Measurements from ENCODE around the gene ADGRD2. TPM values are rescaled to one million over a fixed set of nuclear protein-coding genes. Genes with fewer than 3 reads are reported as not detected.
A peak's percentile ranks its signal among the peaks of the same experiment; 100 is the strongest.

Gene ADGRD2
- polyA plus RNA-seq, 3 donors = not detected

- H3K36me3 ChIP-seq (replicated peaks in 1 of 2; ENCODE audit: control insufficient read depth in 1 of 2, insufficient read depth in 2 of 2, low read length in 2 of 2) = no peaks in the 10 kb centered on the region
- DNase-seq = no peak
- H3K27me3 Mint-ChIP-seq (ENCODE audit: low read depth in 3 of 3) = peaks cover 13 to 28% (median 21%) of the 10 kb centered on the region in 3 donors
- H3K9ac ChIP-seq (ENCODE audit: insufficient read depth, low read length, poor library complexity, severe bottlenecking) = no peak overlapping the region
- H3K9me3 Mint-ChIP-seq = peaks cover 0 to 13% (median 7%) of the 10 kb centered on the region in 7 donors
- no peak overlapping the region for H3K27ac ChIP-seq (ENCODE audit: low read depth in 1 of 2, low read length in 2 of 2)
- H3K4me1 ChIP-seq (ENCODE audit: control insufficient read depth in 1 of 2, insufficient read depth in 2 of 2, low read length in 2 of 2) = no peaks in the 10 kb centered on the region
- WGBS (ENCODE audit: insufficient coverage) = 88% methylated on average over 1 of the region's 3 CpGs
- TF ChIP-seq, protein P1, sequence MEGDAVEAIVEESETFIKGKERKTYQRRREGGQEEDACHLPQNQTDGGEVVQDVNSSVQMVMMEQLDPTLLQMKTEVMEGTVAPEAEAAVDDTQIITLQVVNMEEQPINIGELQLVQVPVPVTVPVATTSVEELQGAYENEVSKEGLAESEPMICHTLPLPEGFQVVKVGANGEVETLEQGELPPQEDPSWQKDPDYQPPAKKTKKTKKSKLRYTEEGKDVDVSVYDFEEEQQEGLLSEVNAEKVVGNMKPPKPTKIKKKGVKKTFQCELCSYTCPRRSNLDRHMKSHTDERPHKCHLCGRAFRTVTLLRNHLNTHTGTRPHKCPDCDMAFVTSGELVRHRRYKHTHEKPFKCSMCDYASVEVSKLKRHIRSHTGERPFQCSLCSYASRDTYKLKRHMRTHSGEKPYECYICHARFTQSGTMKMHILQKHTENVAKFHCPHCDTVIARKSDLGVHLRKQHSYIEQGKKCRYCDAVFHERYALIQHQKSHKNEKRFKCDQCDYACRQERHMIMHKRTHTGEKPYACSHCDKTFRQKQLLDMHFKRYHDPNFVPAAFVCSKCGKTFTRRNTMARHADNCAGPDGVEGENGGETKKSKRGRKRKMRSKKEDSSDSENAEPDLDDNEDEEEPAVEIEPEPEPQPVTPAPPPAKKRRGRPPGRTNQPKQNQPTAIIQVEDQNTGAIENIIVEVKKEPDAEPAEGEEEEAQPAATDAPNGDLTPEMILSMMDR (IDR thresholded peaks at IDR 0.05) = no peak
- H3K27me3 ChIP-seq (ENCODE audit: control insufficient read depth in 2 of 2, insufficient read depth in 2 of 2, low read length in 2 of 2) = peaks cover 0 to 7% of the 10 kb centered on the region in 2 donors
- intact Hi-C loops (cut with micrococcal nuclease) = no loop called here
- no peaks in the 10 kb centered on the region for H3K9me3 ChIP-seq (replicated peaks in 1 of 2; ENCODE audit: control insufficient read depth in 1 of 2, insufficient read depth in 1 of 2, low read length in 2 of 2)
- H2AFZ ChIP-seq (ENCODE audit: insufficient read depth, low read depth, low read length, poor library complexity, severe bottlenecking) = no peak overlapping the region
- H3K27ac Mint-ChIP-seq = no peak overlapping the region
- H3K36me3 Mint-ChIP-seq = no peaks in the 10 kb centered on the region
- no peaks in the 10 kb centered on the region for H4K20me1 ChIP-seq (ENCODE audit: insufficient read depth, low read length)
- no peaks in the 10 kb centered on the region for H3K79me2 ChIP-seq (ENCODE audit: insufficient read depth, low read length)
- peak overlapping the region in 1 of 2 donors; percentile 21 for H3K4me3 Mint-ChIP-seq
- no peak overlapping the region for H3K4me3 ChIP-seq (replicated peaks in 1 of 3; ENCODE audit: low read depth in 2 of 3, low read length in 3 of 3)
- no peak overlapping the region for H3K4me2 ChIP-seq (replicated peaks; ENCODE audit: extremely low read depth, low read length, poor library complexity, severe bottlenecking)
- H3K4me1 Mint-ChIP-seq = no peaks in the 10 kb centered on the region
These were observed 7.4 kb upstream of the ADGRD2 start for GRCh38 chr9:124442826-124443225.

DNA sequence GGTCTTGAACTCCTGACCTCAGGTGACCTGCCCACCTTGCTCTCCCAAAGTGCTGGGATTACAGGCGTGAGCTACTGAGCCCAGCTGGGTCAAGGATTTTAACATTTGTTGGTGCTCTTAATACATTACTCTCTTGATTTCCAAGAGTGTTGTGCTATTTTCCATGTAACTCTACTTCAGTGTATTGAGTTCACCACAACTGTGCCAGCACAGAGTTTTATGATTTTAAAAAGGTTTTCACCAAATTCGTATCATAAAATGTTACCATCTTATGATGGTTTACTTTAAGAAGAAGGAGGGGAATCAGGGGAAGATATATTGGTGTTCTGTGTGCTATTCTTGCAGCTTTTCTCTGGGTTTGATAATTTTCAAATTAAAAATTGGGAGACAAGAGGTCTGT lies 6.6 kb upstream of the ADGRD2 start:
- 94% methylated on average over 2 of the region's 2 CpGs for WGBS (ENCODE audit: insufficient coverage)
- H3K36me3 Mint-ChIP-seq = no peaks in the 10 kb centered on the region
- Histone ChIP-seq H3K9ac (ENCODE audit: insufficient read depth, low read length, poor library complexity, severe bottlenecking) (no peak overlapping the region), H3K4me1 (ENCODE audit: control insufficient read depth in 1 of 2, insufficient read depth in 2 of 2, low read length in 2 of 2) (no peaks in the 10 kb centered on the region), H3K27ac (ENCODE audit: low read depth in 1 of 2, low read length in 2 of 2) (no peak overlapping the region), H3K9me3 (replicated peaks in 1 of 2; ENCODE audit: control insufficient read depth in 1 of 2, insufficient read depth in 1 of 2, low read length in 2 of 2) (no peaks in the 10 kb centered on the region), H4K20me1 (ENCODE audit: insufficient read depth, low read length) (no peaks in the 10 kb centered on the region), H3K4me2 (replicated peaks; ENCODE audit: extremely low read depth, low read length, poor library complexity, severe bottlenecking) (no peak overlapping the region), H3K4me3 (replicated peaks in 1 of 3; ENCODE audit: low read depth in 2 of 3, low read length in 3 of 3) (no peak overlapping the region), H3K36me3 (replicated peaks in 1 of 2; ENCODE audit: control insufficient read depth in 1 of 2, insufficient read depth in 2 of 2, low read length in 2 of 2) (no peaks in the 10 kb centered on the region), H2AFZ (ENCODE audit: insufficient read depth, low read depth, low read length, poor library complexity, severe bottlenecking) (no peak overlapping the region), H3K27me3 (ENCODE audit: control insufficient read depth in 2 of 2, insufficient read depth in 2 of 2, low read length in 2 of 2) (peaks cover 0 to 7% of the 10 kb centered on the region in 2 donors), H3K79me2 (ENCODE audit: insufficient read depth, low read length) (no peaks in the 10 kb centered on the region)
- intact Hi-C loops (cut with micrococcal nuclease) = no loop called here
- TF ChIP-seq, protein P1 (IDR thresholded peaks at IDR 0.05) = no peak
- no peak overlapping the region for H3K27ac Mint-ChIP-seq
- DNase-seq = no peak
- peaks cover 17 to 29% (median 21%) of the 10 kb centered on the region in 3 donors for H3K27me3 Mint-ChIP-seq (ENCODE audit: low read depth in 3 of 3)
- no peak overlapping the region for H3K4me3 Mint-ChIP-seq
- no peaks in the 10 kb centered on the region for H3K4me1 Mint-ChIP-seq
- peaks cover 0 to 13% (median 7%) of the 10 kb centered on the region in 7 donors for H3K9me3 Mint-ChIP-seq

Measured in CD14-positive monocyte (primary cell).